ENCODE data around the gene EPHB2.

DNA sequence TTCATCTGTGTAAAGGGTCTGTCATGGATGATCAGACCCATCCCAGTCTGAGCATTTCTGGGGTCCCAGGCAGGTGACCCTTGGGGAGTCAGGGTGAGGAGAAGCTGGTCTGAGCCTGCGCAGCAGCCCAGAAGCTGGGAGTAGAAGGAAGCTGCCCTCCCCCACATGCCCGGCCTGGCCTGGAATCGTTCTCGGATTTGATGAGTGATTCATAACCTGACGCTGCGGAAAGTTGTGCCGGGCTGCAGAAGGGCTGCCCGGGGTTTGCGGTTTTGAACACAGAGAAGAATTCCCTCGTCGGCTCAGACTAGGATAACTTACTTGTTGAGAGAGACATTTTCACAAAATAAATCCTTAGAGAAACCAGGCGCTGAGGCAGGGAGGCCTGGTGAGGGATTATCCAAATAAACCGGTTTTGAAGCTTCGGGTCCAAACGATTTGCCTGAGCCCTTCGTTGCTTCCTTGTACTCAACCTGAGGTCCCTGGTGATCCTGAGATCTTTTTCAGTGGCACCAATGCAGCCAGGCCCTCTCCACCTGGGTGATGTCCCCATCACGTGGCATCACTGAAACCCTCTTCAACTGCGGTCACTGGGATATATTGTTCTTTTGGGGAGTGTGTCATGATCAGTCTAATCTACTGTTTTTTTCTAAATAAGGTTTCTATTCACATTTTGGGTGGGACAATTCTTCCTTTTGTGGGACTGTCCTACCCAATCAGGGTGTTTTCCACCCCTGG lies 29.2 kb downstream of the EPHB2 start:
- no peak for TF ChIP-seq EZH2 (IDR thresholded peaks at IDR 0.05; ENCODE audit: borderline replicate concordance, insufficient read depth, low read depth, low read length, poor library complexity, severe bottlenecking)
- TF ChIP-seq, protein P1, sequence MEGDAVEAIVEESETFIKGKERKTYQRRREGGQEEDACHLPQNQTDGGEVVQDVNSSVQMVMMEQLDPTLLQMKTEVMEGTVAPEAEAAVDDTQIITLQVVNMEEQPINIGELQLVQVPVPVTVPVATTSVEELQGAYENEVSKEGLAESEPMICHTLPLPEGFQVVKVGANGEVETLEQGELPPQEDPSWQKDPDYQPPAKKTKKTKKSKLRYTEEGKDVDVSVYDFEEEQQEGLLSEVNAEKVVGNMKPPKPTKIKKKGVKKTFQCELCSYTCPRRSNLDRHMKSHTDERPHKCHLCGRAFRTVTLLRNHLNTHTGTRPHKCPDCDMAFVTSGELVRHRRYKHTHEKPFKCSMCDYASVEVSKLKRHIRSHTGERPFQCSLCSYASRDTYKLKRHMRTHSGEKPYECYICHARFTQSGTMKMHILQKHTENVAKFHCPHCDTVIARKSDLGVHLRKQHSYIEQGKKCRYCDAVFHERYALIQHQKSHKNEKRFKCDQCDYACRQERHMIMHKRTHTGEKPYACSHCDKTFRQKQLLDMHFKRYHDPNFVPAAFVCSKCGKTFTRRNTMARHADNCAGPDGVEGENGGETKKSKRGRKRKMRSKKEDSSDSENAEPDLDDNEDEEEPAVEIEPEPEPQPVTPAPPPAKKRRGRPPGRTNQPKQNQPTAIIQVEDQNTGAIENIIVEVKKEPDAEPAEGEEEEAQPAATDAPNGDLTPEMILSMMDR (IDR thresholded peaks at IDR 0.05), result no peak

Measured in B cell (primary cell).